Measurements from ENCODE around the gene ARHGAP28.

DNA sequence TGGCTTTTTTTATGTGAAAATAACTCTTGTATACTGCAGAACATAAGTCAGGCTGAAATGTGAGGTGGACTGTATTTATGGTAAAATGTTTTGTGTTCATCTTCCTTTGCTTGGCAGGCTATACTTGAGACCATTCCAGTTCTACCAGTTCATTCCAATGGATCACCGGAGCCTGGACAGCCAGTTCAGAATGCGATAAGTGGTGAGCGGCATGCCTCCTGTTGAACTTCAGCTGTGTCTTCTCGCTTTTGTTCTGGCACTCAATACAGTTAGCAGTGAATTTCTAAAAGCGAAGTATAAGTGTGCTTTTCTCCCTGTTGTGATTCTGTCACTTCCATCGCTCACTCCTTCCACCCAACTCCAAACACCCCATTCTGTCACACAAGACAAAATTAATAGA lies 138.5 kb downstream of the ARHGAP28 start:
- no peak for TF ChIP-seq CTCF (IDR thresholded peaks at IDR 0.05)
- no peak for TF ChIP-seq POLR2A (IDR thresholded peaks at IDR 0.05)
